Measurements from ENCODE around the gene RPL13. TPM values are rescaled to one million over a fixed set of nuclear protein-coding genes. Genes with fewer than 3 reads are reported as not detected.

RPL13 gene
- total and polyA plus RNA-seq, 4 experiments from 2014 or later: 4,119 to 5,642 (median 4,934) TPM

DNA sequence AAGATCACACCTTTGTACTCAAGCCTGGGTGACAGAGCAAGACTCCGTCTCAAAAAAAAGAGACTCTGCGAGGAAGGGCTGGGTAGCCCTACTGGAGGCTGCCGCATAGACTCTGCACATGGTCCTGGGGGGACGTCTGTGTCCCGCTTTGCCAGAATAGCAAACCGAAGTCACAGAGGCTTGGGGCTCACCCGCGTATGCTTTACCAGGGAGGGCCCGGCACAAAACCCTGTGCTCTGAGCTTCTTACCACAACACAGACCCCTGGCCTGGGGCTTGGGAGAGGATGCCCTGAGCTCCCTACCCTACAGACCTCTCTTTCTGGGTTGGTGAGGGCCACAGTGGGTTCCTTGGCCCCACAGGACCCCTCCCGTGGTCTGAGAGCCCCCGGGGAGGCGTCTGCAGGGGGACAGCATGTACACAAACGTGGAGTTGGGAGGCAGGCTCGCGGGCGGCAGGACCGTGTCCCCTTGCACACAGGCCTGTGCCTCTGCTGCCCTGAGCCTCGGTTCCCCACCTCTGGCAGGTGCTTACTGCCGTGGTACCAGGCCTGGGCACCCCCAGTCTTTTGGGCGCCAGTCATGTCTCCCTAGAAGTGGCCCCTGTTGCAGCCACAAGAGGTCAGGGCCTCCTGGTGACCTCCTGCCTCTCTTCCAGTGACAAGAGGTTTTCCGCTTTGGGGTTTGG lies 28.9 kb downstream of the RPL13 start:
- peaks cover 18% of the 10 kb centered on the region for H3K4me1 ChIP-seq (ENCODE audit: insufficient read depth, low read length)
- H3K27me3 ChIP-seq (ENCODE audit: insufficient read depth, low read length): no peaks in the 10 kb centered on the region
- peak in 1 of 5 donors; percentile 21 for DNase-seq
- POLR2A ChIA-PET (ENCODE audit: partially characterized antibody): no interaction called here
- no peak overlapping the region for H3K4me3 ChIP-seq (ENCODE audit: low read length in 2 of 2)
- Mint-ChIP-seq H3K27ac (no peak overlapping the region), H3K27me3 (no peaks in the 10 kb centered on the region), H3K4me1 (peaks cover 7 to 16% (median 9%) of the 10 kb centered on the region in 4 donors), H3K36me3 (no peaks in the 10 kb centered on the region), H3K4me3 (no peak overlapping the region), H3K9me3 (no peaks in the 10 kb centered on the region)
- CTCF ChIA-PET (ENCODE audit: partially characterized antibody): no interaction called here
- no peaks in the 10 kb centered on the region for H3K36me3 ChIP-seq (ENCODE audit: insufficient read depth, low read length)
- intact Hi-C loops (cut with micrococcal nuclease): no loop called here
- H3K9me3 ChIP-seq (ENCODE audit: control insufficient read depth in 1 of 2, low read length in 2 of 2): no peaks in the 10 kb centered on the region
- H3K27ac ChIP-seq (ENCODE audit: low read depth, low read length): no peak overlapping the region

DNA sequence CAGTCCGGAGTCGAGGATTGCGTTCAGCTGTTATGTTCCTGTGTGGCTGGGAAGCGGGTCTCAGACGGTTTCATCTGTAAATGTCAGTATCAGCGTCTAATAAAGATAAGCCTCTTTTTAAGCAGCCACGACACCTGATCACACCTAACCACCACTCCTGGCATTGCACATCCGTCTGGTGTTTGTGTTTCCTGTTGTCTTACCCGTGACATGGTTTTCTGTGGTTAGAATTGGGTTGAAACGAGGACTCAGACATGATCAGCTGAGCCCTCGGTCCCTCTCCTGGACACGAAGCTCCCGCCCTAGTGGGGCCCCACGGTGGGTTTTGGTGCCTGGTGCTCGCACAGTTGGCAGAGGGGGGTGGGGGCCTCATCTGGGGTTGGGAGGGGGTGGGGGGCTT lies 33.4 kb downstream of the RPL13 start:
- H3K36me3 ChIP-seq (ENCODE audit: insufficient read depth, low read length): no peaks in the 10 kb centered on the region
- CTCF ChIA-PET (ENCODE audit: partially characterized antibody): no interaction called here
- H3K4me1 Mint-ChIP-seq: peaks cover 10 to 27% (median 17%) of the 10 kb centered on the region in 4 donors
- no peaks in the 10 kb centered on the region for H3K36me3 Mint-ChIP-seq
- no peaks in the 10 kb centered on the region for H3K27me3 Mint-ChIP-seq
- intact Hi-C loops (cut with micrococcal nuclease): no loop called here
- no peaks in the 10 kb centered on the region for H3K27me3 ChIP-seq (ENCODE audit: insufficient read depth, low read length)
- H3K4me3 Mint-ChIP-seq: peak overlapping the region; percentile 24 to 77 (median 73)
- DNase-seq: peak; percentile 76 to 83 (median 79)
- H3K27ac ChIP-seq (ENCODE audit: low read depth, low read length): no peak overlapping the region
- peaks cover 24% of the 10 kb centered on the region for H3K4me1 ChIP-seq (ENCODE audit: insufficient read depth, low read length)
- H3K9me3 ChIP-seq (ENCODE audit: control insufficient read depth in 1 of 2, low read length in 2 of 2): no peaks in the 10 kb centered on the region
- peak overlapping the region; percentile 72 to 93 (median 89) for H3K27ac Mint-ChIP-seq
- no peaks in the 10 kb centered on the region for H3K9me3 Mint-ChIP-seq
- peak overlapping the region in 1 of 2 donors; percentile 12 for H3K4me3 ChIP-seq (ENCODE audit: low read length in 2 of 2)
- POLR2A ChIA-PET (ENCODE audit: partially characterized antibody): interaction anchor here (0.7 to 1.5 kb wide), 7 partner anchors 9 to 36 kb away, joined by 3 to 10 read pairs (median 4); no protein-coding TSS in a partner anchor

DNA sequence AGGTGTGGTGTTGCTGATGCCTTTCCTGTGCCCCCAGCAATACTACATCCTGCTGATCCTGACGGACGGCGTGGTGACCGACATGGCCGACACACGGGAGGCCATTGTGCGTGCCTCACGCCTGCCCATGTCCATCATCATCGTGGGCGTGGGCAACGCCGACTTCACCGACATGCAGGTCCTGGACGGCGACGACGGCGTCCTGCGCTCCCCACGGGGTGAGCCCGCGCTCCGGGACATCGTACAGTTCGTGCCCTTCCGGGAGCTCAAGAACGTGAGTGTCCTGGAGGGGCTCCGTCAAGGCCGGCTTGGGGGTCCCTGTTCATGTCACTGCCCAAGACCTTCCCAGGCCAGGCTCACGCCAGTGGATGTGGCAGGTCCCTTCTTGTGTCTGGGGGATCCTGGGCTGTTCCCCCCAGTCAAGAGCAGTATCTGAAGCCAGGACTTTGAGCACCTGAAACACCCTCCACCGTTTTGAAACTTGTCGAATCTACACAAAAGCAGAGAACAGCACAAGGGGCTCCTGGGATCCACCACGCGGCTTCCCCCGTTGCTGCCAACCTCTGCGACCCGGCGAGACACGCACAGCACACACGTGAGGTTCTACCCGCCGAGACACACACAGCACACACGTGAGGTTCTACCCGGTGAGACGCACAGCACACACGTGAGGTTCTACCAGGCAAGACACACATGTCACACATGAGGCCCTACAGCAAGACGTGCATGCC lies 35.0 kb downstream of the RPL13 start:
- Mint-ChIP-seq H3K4me1 (peaks cover 12 to 35% (median 18%) of the 10 kb centered on the region in 4 donors), H3K27me3 (no peaks in the 10 kb centered on the region), H3K4me3 (peak overlapping the region in 3 of 8 donors; percentile 4 to 32 (median 17)), H3K9me3 (no peaks in the 10 kb centered on the region), H3K36me3 (no peaks in the 10 kb centered on the region), H3K27ac (peak overlapping the region in 4 of 7 donors; percentile 40 to 70 (median 56))
- ChIA-PET CTCF (ENCODE audit: partially characterized antibody) (interaction anchor here (1.4 kb wide), 1 partner anchor 30 kb away, joined by 4 read pairs; no protein-coding TSS in a partner anchor), POLR2A (ENCODE audit: partially characterized antibody) (interaction anchor here (0.8 to 1.3 kb wide), 2 partner anchors 34 to 46 kb away, joined by 3 read pairs; no protein-coding TSS in a partner anchor)
- Histone ChIP-seq H3K36me3 (ENCODE audit: insufficient read depth, low read length) (no peaks in the 10 kb centered on the region), H3K27ac (ENCODE audit: low read depth, low read length) (no peak overlapping the region), H3K9me3 (ENCODE audit: control insufficient read depth in 1 of 2, low read length in 2 of 2) (no peaks in the 10 kb centered on the region), H3K4me1 (ENCODE audit: insufficient read depth, low read length) (peaks cover 24% of the 10 kb centered on the region), H3K27me3 (ENCODE audit: insufficient read depth, low read length) (no peaks in the 10 kb centered on the region), H3K4me3 (ENCODE audit: low read length in 2 of 2) (no peak overlapping the region)
- intact Hi-C loops (cut with micrococcal nuclease): no loop called here
- DNase-seq: no peak

DNA sequence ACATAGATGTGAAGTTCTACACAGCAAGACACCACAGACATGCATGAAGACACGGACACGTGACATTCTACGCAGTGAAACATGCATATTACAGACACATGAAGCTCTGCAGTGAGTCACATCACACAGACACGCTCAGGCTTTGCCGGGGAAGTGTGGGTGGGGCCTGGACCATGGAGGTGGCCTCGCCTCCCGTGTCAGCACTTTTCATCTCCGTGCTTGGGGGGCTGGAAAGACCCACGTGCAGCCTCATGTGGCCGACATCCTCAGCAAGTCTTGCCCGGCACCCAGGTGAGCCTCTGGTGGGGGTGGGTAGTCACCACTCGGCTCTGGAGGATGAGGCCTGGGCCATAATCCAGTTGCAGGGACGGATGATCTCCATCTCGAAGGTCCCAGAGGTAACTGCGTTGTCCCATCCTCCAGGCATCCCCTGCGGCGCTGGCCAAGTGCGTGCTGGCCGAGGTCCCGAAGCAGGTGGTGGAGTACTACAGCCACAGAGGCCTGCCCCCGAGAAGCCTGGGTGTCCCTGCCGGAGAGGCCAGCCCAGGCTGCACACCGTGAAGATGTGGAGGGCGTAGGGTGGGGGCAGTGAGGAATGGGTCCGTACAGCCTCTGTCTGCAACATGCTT lies 35.7 kb downstream of the RPL13 start:
- Histone ChIP-seq H3K9me3 (ENCODE audit: control insufficient read depth in 1 of 2, low read length in 2 of 2) (no peaks in the 10 kb centered on the region), H3K27ac (ENCODE audit: low read depth, low read length) (no peak overlapping the region), H3K4me1 (ENCODE audit: insufficient read depth, low read length) (peaks cover 24% of the 10 kb centered on the region), H3K27me3 (ENCODE audit: insufficient read depth, low read length) (no peaks in the 10 kb centered on the region), H3K36me3 (ENCODE audit: insufficient read depth, low read length) (no peaks in the 10 kb centered on the region), H3K4me3 (ENCODE audit: low read length in 2 of 2) (no peak overlapping the region)
- DNase-seq: no peak
- no peak overlapping the region for H3K4me3 Mint-ChIP-seq
- no peaks in the 10 kb centered on the region for H3K27me3 Mint-ChIP-seq
- H3K27ac Mint-ChIP-seq: peak overlapping the region in 2 of 7 donors; percentile 40 to 70
- no peaks in the 10 kb centered on the region for H3K36me3 Mint-ChIP-seq
- H3K4me1 Mint-ChIP-seq: peaks cover 12 to 35% (median 18%) of the 10 kb centered on the region in 4 donors
- H3K9me3 Mint-ChIP-seq: no peaks in the 10 kb centered on the region
- intact Hi-C loops (cut with micrococcal nuclease): no loop called here
- CTCF ChIA-PET (ENCODE audit: partially characterized antibody): no interaction called here
- POLR2A ChIA-PET (ENCODE audit: partially characterized antibody): interaction anchor here (0.6 kb wide), 1 partner anchor 27 kb away, joined by 3 read pairs; no protein-coding TSS in a partner anchor

DNA sequence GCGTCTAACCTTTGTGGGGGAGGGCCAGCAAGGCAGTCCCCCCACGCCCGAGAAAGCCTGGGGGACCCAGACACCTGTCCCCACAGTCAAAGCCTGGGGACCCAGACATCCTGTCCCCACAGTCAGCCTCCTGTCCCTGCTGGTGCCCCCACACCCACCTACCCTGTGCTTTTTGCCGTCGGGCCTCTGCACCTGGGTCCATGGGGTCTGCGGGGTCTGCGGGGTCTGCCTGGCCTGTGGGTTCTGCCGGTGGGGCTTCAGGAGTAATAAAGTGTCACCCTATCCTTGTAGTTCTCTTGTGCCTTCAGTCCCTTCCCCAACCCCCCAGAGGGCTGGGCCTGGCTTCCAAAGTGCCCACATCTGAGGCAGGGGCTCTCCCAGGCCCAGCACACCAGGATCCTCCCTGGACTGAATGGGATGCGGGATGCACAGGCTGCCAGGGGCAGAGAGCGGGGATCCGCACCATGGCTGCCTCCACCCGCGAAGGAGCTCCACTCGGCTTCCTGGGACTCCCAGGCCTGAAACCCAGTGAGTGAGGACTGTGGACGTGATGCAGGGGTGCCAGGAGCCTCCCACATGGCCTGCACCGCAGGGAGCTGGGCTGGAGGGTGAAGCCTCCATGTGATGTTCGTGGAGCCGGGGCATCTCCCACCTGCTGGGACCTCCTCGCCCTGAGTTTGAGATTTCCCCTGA lies 36.6 kb downstream of the RPL13 start:
- no peaks in the 10 kb centered on the region for H3K27me3 Mint-ChIP-seq
- DNase-seq: no peak
- ChIA-PET POLR2A (ENCODE audit: partially characterized antibody) (no interaction called here), CTCF (ENCODE audit: partially characterized antibody) (no interaction called here)
- H3K36me3 Mint-ChIP-seq: no peaks in the 10 kb centered on the region
- H3K4me1 ChIP-seq (ENCODE audit: insufficient read depth, low read length): peaks cover 27% of the 10 kb centered on the region
- H3K4me3 Mint-ChIP-seq: no peak overlapping the region
- H3K27ac ChIP-seq (ENCODE audit: low read depth, low read length): no peak overlapping the region
- no peaks in the 10 kb centered on the region for H3K36me3 ChIP-seq (ENCODE audit: insufficient read depth, low read length)
- no peaks in the 10 kb centered on the region for H3K27me3 ChIP-seq (ENCODE audit: insufficient read depth, low read length)
- no peaks in the 10 kb centered on the region for H3K9me3 ChIP-seq (ENCODE audit: control insufficient read depth in 1 of 2, low read length in 2 of 2)
- no peaks in the 10 kb centered on the region for H3K9me3 Mint-ChIP-seq
- peaks cover 11 to 38% (median 19%) of the 10 kb centered on the region in 4 donors for H3K4me1 Mint-ChIP-seq
- H3K4me3 ChIP-seq (ENCODE audit: low read length in 2 of 2): no peak overlapping the region
- no peak overlapping the region for H3K27ac Mint-ChIP-seq
- intact Hi-C loops (cut with micrococcal nuclease): no loop called here

DNA sequence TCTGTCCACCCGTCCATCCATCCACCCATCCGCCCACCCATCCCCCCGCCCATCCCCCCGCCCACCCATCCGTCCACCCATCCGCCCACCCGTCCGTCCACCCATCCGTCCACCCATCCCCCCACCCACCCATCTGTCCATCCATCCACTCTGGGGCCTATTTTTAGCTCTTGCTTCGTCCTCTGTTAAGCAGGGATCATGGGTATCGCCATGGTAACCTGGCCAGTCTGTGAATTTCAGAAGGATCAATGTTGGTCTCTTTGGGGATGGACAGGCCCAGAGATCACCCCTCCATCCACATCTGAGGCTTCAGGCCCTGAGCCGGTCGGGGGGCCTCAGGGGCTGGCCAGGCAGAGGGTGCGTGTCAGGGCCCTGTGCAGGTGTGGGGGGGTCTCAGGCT lies 37.7 kb downstream of the RPL13 start:
- Histone ChIP-seq H3K9me3 (ENCODE audit: control insufficient read depth in 1 of 2, low read length in 2 of 2) (no peaks in the 10 kb centered on the region), H3K4me1 (ENCODE audit: insufficient read depth, low read length) (peaks cover 32% of the 10 kb centered on the region), H3K27ac (ENCODE audit: low read depth, low read length) (no peak overlapping the region), H3K27me3 (ENCODE audit: insufficient read depth, low read length) (no peaks in the 10 kb centered on the region), H3K4me3 (ENCODE audit: low read length in 2 of 2) (no peak overlapping the region), H3K36me3 (ENCODE audit: insufficient read depth, low read length) (no peaks in the 10 kb centered on the region)
- no peak for DNase-seq
- Mint-ChIP-seq H3K27ac (peak overlapping the region in 1 of 7 donors; percentile 35), H3K9me3 (no peaks in the 10 kb centered on the region), H3K27me3 (no peaks in the 10 kb centered on the region), H3K4me3 (no peak overlapping the region), H3K4me1 (peaks cover 18 to 45% (median 28%) of the 10 kb centered on the region in 4 donors), H3K36me3 (no peaks in the 10 kb centered on the region)
- ChIA-PET CTCF (ENCODE audit: partially characterized antibody) (no interaction called here), POLR2A (ENCODE audit: partially characterized antibody) (no interaction called here)
- intact Hi-C loops (cut with micrococcal nuclease): no loop called here
